NK-92 treated with Interleukin-12 subunit alpha and Interleukin-12 subunit beta, amount 100 ng/mL, for 24 hours (cell line): Measurements from ENCODE around the gene GPR162.
A peak's percentile ranks its signal among the peaks of the same experiment; 100 is the strongest.

ENCODE experiments used
- DNase-seq: peaks from one replicate; lab custom pipeline; 2025; lab: John Stamatoyannopoulos, UW

GPR162 gene

DNA sequence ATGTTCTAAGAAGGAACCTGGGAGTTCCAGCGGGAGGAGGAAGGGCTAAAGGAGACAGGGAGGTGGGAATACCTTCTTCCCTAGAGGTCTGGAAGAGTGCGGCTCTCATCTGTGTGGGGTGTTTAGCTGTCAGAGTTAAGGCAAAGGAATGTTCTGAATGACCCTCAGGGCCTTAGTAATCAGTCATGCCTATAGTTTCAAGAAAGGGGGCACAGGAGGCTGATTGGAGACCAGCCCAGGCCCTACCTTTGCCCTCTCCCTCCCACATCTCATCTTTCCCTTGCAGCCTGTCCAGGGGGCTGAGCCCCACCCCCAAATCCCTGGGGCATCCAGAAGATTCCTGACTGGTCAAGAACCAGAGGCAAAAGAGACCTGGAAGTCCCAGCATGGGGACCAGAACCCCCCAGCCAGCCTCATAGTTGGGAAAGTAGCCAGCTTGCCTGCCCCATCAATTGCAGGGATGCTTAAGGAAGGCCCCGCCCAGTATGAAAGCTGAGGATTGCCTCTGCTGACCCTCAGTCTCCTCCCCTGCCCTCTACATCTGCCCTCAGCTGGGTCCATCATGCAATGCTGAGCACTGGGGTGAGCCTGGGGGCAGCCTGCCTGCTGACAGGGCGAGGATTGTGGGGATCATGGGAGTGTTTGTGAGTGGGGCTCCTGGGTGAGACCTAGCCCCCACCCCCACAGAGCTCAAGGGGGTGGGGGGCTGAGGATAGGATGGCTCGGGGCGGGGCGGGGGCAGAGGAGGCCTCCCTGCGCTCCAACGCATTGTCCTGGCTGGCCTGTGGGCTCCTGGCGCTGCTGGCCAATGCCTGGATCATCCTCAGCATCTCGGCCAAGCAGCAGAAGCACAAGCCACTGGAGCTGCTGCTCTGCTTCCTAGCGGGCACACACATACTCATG, 1.8 kb downstream of the GPR162 start:
- no peak for DNase-seq

DNA sequence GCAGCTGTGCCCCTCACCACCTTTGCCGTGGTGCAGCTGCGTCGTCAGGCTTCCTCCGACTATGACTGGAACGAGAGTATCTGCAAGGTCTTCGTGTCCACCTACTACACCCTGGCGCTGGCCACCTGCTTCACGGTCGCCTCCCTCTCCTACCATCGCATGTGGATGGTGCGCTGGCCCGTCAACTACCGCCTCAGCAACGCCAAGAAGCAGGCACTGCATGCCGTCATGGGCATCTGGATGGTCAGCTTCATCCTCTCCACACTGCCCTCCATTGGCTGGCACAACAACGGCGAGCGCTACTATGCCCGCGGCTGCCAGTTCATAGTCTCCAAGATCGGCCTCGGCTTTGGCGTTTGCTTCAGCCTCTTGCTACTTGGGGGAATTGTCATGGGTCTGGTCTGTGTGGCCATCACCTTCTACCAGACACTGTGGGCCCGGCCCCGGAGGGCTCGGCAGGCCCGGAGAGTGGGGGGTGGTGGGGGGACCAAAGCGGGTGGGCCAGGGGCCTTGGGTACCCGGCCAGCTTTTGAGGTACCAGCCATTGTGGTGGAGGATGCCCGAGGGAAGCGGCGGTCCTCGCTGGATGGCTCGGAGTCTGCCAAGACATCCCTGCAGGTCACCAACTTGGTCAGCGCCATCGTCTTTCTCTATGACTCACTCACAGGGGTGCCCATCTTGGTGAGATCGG, 2.6 kb downstream of the GPR162 start:
- no peak for DNase-seq

DNA sequence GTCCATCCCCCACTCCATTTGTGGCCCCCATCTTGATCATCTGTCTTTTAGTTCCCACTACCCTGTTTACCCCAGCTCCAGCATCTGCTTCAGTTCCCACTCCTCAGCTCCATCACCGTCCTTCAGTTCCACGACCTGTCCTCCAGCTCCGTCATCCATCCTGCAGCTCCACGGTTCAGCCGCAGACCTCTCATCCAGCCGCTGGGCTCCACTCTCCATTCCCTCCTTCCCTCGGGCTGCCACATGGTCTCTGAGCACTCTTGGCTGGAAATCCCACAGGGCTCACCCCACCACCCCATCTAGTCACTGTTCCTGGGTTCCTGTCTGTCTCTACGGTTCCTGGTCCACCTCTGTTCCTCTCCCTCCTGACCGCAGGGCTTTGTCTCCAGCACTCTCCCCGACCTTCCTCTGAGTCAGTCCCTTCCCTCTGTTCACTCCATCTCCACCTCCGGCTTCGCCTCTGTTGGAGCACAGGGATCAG, 3.3 kb downstream of the GPR162 start:
- DNase-seq, result no peak

DNA sequence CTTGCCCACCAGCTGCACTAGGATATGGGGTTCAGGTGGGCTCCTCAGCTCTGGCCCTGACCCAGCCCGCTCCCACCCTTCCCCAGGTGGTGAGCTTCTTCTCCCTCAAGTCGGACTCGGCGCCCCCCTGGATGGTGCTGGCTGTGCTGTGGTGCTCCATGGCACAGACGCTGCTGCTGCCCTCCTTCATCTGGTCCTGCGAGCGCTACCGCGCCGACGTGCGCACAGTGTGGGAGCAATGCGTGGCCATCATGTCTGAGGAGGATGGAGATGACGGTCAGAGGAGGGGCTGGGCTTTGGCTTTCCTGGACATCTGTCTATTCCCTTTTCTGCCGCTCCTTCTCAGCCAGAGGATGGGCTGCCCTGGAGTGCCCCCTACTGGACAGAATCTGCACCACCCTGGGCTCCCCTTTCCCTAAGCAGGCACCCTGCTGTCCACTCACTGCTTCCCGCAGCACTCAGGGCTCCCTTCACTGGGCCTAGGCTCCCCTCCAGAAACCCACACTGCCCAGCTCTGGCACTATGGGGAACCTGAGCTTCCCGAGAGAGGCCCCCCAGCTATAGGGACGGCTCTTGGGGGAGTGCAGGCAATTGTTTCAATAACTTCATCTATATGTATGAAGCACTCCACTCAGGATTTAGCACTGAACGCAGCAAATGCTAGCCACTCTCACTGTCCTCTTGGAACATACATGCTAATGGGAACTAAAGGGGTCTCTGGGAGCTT, 3.9 kb downstream of the GPR162 start:
- peak; percentile 11 for DNase-seq

DNA sequence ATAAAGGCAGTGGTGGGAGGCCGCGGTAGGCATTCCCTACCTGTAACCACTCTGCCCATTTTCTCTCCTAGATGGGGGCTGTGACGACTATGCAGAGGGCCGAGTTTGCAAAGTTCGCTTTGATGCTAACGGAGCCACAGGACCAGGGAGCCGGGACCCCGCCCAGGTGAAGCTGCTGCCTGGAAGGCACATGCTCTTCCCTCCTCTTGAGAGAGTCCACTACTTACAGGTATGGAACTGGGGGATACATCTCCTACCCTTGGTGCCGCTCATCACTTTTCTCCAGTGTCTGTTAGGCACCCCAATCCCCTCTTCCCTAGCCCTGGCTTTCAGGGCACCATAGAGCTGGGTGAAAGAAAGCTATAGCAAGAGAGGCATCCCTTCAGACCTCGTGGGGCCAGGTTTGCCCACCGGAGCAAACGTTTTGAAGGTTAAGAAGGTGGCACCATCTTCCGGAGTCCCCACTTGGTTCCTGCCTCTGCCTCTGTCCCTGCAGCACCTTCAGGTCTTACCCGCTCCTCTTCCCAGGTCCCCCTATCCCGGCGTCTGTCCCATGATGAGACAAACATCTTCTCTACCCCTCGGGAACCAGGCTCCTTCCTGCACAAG, 4.6 kb downstream of the GPR162 start:
- no peak for DNase-seq

DNA sequence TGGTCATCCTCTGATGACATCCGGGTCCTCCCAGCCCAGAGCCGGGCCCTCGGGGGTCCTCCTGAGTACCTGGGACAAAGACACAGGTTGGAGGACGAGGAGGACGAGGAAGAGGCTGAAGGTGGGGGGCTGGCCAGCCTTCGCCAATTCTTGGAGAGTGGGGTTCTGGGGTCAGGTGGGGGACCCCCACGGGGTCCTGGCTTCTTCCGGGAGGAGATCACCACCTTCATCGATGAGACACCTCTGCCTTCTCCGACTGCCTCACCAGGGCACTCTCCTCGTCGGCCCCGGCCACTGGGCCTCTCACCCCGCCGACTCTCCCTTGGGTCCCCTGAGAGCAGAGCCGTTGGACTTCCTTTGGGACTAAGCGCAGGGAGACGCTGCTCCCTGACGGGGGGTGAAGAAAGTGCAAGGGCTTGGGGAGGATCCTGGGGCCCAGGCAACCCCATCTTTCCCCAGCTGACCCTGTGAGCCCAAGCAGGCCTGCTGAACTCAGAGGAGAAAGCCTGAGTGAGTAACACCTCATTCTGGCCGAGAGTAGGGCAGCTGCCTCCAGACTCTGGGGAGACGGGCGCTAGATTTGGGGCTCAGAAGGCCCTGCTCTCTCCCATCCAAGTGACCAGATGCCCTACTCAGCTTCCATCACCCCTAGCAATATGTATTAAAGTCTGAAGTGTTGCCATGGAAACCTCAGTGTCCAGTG, 5.3 kb downstream of the GPR162 start:
- DNase-seq, result no peak

DNA sequence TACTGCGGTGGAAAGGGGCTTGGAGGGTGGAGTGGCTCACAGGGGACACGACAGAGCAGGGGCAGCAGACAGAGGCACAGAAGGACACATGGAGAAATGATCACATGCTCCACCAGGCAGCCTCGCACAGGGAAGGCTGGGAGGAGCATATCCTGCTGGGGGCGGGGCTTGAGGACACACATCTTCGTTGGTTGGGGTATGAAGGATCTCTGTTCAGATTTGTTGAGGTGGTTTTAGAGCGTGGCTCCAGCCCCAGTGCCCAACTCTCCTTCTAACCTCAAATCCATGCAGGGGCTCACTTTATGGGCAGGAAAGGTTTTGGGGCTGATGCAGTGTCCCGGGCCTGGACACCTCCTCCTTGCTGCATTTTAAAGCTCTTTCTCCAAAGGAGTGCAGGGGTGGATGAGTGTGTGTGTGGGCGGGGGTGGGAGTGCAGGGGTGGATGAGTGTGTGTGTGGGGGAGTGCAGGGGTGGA, 5.9 kb downstream of the GPR162 start:
- DNase-seq, result no peak

DNA sequence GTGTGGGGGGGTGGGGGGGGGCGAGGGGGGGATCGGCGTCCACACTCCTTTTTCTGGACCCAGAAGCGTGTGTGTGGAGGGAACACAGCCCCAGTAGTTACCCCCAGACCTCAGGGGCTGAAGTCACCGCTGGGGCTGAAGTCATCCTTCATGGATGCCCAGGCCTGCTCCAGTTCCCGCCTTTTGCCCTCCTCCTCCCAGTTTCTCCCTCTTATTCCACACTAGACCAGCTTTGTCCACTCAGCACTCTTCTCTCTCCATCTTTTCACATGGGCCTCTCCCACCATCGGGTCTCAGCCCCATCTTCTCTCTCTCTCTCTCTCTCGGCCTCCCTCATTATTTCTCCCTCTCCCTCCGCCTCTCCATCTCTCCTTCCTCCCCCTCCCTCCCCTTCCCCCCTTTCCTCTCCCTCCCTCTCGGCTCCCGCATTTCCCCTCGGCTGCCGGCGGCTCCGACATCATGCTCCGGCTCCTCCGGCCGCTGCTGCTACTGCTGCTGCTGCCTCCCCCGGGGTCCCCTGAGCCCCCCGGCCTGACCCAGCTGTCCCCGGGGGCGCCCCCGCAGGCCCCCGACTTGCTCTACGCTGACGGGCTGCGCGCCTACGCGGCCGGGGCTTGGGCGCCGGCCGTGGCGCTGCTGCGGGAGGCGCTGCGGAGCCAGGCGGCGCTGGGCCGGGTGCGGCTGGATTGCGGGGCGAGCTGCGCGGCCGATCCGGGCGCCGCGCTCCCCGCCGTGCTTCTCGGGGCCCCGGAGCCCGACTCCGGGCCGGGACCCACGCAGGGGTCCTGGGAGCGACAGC, 6.6 kb downstream of the GPR162 start, which contains the start of gene P3H3:
Gene P3H3, plus strand, starts transcription at position 426 of the 799 bp plus-strand sequence. Its CDS starts 34 bp downstream, at position 460.
- no peak for DNase-seq

DNA sequence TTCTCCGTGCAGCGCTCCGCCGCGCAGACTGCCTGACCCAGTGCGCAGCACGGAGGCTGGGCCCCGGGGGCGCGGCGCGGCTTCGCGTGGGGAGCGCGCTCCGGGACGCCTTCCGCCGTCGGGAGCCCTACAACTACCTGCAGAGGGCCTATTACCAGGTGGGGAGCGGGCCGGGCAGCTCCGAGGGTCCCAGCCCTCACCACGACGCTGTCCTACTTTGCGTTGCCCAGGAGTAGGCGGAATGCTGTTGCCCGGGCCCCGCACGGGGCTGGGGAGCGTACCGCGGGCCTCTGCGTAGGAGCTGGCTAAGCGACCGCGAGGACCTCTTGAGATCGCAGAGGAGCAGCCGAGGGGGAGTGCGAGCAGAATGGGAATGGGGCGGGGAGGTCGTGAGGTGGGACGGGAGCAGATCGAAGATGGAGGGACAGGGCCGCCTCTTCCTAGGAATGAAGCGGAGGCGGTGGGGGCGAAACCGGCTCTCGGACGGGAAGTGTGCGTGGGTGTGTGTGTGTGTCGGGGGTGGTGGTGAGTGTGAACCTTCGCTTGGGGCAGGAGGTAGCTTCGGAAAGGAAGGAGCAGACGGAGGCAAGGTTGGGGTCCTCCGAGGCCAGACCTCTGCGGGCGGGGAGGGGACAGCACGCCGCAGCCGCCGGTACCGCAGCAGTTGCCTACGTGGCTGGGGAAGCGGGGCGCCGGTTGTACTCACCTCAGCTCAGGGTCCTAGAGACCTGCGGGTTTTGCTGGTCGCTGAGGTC, 7.3 kb downstream of the GPR162 start:
- no peak for DNase-seq

DNA sequence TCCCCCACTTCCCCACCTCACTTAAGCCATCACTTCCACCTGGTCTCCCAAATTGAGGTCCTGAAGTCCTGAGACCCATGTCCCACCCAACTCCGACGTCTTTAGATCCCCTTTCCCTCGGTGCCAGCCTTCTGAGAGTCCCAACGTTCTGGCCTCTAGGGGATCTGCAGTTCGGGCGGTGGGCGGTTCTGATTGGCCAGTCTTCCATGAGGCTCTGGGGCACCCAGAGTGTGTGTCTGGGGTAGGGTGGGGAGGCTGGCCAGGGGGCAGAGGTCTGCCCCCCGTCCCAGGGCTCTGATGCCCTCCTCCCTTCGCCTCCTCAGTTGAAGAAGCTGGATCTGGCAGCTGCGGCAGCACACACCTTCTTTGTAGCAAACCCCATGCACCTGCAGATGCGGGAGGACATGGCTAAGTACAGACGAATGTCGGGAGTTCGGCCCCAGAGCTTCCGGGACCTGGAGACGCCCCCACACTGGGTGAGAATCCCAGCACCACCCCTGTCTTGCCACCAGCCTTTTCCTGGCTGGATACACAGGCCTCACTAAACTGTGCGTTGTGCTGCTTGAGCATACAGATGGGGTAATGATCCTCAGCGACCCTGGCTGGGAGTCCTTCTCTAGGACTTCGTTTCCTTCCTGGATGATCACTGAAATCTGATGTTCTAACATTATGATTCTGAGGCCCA, 8.1 kb downstream of the GPR162 start:
- no peak for DNase-seq

DNA sequence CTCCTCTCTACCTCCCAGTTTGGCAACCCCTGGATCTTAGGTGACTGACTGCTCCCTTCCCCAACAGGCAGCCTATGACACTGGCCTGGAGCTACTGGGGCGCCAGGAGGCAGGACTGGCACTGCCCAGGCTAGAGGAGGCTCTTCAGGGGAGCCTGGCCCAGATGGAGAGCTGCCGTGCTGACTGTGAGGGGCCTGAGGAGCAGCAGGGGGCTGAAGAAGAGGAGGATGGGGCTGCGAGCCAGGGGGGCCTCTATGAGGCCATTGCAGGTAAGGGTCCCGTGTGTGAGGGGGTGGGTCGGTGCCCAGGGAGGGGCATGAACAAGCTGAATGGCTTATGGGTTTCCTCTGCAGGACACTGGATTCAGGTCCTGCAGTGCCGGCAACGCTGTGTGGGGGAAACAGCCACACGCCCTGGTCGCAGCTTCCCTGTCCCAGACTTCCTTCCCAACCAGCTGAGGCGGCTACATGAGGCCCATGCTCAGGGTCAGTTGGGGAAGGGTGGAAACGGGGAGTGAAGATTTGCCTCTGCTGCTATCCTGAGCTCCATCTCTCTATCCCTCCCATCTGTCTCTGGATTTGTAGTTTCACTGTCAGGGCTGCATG, 8.8 kb downstream of the GPR162 start:
- DNase-seq, result no peak

DNA sequence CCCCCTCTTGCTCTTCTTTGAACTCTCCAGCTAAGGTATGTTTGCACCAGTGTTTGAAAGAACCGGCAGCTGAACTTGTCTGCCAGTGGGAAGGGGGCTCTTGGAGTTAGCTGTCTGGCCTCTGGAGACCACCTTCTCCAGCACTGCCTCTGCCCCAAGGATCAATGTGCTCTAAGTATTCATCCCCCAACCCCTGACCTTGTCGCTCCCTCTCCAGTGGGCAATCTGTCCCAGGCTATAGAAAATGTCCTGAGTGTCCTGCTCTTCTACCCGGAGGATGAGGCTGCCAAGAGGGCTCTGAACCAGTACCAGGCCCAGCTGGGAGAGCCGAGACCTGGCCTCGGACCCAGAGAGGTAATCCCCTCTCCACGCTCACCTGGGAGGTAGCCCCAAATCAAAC, 9.4 kb downstream of the GPR162 start:
- DNase-seq, result no peak

DNA sequence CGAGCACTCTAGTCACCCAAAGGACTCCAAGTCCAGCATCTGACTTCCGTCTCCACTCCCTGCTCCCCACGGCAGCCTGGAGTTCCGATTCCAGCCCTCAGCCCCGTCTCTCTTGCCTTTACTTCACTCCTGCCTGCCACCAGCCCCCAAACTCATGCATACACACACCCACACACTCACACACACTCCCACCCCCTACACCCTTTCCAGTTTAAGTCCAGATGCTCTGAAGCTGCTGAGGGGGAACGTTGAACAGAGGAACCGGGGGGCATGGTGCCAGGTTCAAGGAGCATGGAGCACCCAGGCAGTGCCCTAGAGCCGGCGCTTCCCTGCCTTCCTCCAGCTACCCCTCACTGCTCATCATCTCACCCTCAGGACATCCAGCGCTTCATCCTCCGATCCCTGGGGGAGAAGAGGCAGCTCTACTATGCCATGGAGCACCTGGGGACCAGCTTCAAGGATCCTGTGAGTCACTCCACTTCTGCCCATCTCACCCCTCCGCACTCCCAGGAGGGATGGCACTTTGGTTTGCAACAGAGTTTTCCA, 9.9 kb downstream of the GPR162 start:
- no peak for DNase-seq

DNA sequence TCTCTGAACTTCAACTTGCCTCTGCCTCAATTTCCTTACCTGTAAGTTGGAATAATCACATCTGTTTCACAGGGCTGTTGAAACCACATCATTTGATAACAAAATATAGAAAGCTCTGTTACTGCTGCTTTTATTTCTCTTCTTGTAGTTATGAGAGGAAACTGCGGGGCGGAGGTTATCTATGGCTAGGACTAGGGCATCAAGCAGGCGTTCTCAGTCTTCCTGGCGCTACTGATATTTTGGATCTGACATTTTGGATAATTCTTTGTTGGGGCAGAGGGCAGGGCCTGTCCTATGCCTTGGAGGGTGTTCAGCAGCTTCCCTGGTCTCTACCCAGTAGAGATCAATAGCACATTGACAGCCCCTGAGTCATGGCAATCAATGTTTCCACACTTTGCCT, 10.5 kb downstream of the GPR162 start:
- no peak for DNase-seq

DNA sequence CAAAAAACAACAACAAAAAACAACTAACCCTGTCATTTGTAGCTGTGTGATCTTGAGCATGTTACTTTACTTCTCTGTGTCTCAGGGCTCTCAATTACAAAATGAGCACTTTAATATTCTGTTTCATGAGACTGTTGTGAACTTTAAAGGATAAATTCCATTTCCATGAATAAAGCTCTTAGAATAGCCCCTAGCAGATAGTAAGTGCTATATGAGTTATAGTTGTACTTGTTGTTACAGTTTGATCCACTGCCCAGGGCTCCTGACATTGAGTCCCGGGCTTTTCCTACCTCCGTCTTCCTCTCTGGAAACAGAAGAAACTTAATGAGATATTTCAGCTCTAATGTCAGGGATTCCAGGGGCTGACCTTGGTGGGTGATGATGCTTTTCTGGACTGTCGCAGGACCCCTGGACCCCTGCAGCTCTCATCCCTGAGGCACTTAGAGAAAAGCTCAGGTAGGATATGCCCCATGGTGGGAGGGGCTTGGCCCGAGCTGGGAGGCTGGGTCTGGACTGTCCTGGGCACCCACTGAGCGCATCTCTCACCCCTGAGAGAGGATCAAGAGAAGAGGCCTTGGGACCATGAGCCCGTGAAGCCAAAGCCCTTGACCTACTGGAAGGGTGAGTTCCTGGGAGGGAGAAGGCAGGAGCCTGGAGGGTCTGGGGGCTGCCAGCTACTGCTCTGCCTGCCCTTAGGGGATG, 11.7 kb downstream of the GPR162 start:
- no peak for DNase-seq

DNA sequence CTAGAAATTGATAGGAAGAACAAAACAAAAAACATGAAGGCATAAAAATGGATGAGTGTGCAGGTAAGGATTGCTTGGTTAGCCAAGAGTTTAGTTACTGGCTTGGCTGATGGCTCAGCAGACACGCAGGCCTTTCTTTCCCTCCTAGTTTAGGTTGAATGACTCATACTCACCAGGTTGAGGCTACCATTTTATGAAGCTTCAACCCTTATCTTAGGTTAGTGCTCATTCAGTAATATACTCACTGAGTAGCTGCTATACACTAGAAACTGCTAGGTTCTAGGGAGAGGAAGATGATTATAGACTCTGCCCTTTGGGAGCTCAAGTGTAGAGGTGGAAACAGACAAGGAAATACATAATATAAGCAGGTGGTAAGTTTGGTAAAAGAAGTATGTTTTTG, 12.6 kb downstream of the GPR162 start:
- DNase-seq, result no peak

DNA sequence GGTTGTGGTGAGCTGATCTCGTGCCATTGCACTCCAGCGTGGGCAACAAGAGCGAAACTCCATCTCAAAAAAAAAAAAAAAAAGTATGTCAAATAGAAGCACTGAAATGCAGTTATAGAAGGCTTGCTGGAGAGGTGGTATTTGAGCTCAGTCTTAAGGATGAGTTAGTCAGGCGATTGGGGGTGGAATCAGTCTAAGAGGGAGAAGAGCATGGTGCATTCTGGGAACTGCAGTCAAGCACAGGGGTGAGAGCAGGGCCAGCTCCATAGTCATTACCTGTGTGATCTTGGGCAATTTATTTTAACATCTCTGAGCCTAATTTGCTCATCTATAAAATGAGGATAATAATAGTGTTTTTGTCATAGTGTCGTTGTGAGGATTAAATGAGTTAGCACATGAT, 13.3 kb downstream of the GPR162 start:
- no peak for DNase-seq

DNA sequence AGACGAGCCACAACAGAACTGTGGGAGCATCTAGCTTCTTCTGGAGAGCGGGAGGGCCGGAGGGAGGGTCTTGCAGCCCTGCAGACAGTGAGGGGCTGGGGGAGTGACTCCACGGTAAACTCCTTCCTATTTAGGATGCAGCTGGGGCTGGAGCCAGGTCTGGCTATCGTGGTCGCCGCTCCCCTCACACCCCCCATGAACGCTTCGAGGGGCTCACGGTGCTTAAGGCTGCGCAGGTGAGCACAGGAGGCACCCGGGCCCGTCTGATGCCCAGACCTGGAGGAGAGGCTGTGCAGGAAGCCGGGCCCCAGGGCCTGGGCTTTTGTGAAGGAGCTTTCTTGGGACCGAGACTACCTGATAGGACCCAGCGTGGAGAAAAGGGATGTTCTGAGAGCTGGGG, 15.2 kb downstream of the GPR162 start:
- DNase-seq, result no peak
